Dermis blood vessel endothelial cell (primary cell): ENCODE data around the gene CD300A. TPM values are rescaled to one million over a fixed set of nuclear protein-coding genes. Genes with fewer than 3 reads are reported as not detected.

Experiments used
- DNase-seq: peaks from one replicate; pipeline ENCODE4 v3.0.0; 2010
- total RNA-seq: library from RNA; depleted of rRNA; stranded (reverse); fragments of >200 nt; gene quantifications from 2 replicates; pipeline ENCODE4 v1.2.3, GENCODE V29; 2014

The CD300A gene
- total RNA-seq, 1 donor from 2014 or later, result not detected

GRCh38 chr17:74522381-74523105 is 56.1 kb downstream of the CD300A start:
- no peak for DNase-seq

DNA sequence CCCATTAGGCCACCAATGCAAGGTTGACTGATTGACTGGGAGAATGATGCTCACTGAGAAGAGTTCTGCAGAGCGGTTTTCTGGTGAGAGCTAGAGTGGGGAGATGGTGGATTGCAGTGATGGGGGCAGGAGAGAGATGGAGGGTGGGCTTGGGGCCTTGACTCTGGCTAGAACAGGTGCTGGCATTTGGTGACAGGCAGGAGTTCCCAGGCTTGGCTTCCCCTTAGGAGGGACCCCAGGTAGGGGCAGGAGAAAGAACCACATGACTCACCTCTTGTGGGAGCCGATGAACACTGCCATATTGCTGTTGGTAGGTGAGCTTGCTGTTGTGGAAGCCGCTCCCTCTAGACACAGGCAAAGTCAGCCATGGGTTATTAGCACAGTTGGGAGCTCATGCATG is 56.9 kb downstream of the CD300A start:
- DNase-seq, result no peak

DNA sequence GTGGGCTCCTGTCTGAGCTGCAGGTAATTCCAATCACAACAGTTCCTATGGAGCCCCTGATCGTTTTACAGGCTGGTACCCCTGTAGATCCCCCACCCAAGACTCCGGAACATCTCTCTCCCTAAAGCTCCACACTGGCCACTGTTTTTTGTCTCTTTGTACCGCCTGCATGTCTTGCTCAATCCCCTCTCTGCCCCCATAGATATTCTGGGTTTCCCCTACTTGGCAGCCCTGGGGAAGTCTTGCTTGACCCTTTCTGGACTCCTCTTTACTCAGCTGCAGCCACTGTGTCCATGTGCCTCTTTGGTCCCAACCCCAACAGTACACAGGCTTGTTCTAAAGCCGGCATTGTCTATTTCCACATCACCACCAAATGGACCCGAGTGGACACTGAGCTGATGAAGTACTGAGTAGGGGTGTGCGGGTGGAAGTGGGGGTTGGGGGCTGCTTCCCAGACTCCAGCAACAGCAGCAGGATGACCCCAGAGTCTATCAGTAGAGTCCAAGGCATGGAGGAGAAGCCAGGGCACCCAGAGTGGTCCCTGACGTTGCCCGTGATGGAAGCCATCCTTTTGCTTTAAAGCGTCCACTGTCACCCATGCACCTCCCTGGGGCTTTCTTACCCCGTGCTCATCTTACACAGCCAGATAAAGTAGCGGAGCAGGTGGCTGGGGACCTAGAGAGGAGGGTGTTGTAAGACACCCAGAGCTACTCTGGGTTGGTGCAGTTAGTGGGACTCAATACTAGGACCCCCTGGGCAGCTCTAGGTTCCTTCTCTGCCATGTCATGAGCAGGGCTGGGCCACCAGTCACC is 58.4 kb downstream of the CD300A start:
- DNase-seq, result no peak

DNA sequence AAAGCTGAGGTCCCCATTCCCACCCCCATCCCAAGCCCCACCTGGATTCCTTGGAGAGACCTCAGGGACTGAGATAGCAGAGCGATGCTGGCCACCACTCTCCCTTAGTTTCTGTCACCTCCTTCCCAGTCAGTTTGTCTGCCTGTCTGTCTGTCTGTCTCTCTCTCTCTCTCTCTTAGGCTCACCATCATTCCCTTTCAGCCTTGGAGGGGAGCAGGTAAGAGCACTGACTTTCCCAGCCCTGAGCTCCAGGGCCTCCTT is 59.0 kb downstream of the CD300A start:
- DNase-seq, result no peak

- DNase-seq, result no peak
Observed at GRCh38 chr17:74525781-74526288, 59.4 kb downstream of the CD300A start.

- no peak for DNase-seq
Observed at GRCh38 chr17:74526681-74527080, 60.2 kb downstream of the CD300A start.

DNA sequence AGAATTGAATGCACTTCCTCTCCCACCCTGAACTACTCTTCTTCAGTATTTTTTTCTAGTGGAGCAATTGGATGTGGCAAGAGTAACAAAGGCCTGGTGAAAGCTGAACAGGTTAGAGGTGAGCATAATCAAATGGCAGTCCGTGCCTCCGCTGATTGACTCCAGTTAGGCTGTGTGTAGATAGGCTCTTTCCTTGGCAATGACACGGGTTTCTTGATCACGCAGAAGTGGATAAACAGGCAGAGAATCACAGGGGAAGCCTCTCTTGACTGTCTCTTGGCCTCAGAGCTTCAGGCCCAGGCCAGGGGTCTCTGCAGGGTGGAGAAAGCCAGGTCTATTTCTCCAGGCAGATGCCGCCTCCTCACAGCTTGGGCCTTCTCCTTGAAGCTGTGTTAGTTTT is 60.6 kb downstream of the CD300A start:
- no peak for DNase-seq

- DNase-seq, result no peak
Observed at GRCh38 chr17:74527756-74528155, 61.3 kb downstream of the CD300A start.

DNA sequence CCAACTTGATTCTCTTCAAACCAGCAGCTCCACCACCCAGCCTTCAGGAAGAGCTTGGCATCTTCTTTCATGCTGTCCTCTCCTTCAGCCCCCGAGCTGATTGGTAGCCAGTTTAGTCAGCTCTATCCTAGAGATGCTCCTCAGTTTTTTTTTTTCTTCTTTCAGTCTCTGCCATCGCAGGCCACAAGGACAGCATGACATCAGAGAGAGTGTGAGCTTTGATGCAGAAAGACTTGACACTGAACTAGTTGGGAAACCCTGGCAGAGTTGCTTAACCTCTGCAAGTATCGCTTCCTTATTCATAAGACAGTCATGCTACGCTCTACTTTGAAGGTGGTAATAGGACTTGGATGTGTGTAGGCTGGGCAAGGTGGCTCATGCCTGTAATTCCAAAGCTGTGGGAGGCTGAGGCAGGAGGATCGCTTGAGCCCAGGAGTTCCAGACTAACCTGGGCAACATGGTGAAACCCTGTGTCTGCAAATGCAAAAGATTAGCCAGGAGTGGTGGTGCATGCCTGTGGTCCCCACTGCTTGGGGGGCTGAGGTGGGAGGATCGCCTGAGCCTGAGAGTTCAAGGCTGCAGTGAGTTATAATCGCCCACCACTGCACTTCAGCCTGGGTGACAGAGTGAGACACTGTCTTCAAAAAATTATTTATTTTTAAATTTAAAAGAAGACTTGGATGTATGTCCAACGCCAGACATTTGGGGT is 62.2 kb downstream of the CD300A start:
- no peak for DNase-seq

DNA sequence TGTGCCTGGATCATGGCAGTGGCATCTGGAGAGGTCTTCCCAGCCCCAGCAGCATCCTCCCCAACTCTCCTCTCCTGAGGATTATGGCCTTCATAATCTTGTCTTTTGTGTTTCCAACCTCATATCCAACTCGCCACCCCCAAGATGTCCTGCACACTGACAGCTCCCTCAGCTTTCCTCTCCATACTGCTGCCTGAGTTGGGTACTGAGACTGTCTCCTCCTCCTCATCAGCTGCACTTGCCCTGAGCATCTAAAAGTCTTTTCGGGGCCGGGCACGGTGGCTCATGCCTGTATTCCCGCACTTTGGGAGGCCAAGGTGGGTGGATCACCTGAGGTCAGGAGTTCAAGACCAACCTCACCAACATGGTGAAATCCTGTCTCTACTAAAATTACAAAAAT is 62.8 kb downstream of the CD300A start:
- no peak for DNase-seq

- DNase-seq, result no peak
Observed at GRCh38 chr17:74530831-74531150, 64.4 kb downstream of the CD300A start.

DNA sequence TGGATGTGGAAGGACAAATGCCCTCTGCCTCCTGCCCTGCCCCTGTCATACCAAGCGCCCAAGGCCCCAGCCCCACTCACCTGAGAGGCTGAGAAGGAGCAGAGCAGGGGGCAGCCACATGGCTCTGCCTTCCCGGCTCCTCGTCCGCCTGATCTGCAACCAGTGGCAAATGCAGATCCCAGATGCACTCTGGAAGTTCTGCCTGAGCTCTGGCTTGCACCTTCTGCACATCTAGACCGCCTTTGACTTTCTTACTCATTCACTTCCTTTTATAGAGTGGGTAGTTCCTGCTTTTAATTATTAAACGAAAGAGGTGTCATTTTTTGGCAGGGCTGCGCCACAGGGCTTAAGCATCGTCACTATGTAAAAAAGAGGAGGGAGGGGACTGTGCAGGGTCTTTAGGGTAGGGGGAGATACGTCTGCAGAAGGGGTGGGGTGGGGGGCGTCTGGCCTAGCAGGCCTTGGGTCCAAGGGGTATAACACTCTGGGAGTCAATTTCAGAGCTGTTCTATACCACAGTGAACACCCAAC is 64.9 kb downstream of the CD300A start, which contains the start of gene CD300LB:
TSS of gene CD300LB (minus strand) at position 245 of the 531 bp plus-strand sequence. CDS start at position 120, 125 bp downstream.
- no peak for DNase-seq

- no peak for DNase-seq
Observed at GRCh38 chr17:74532115-74532514, 65.7 kb downstream of the CD300A start.

Other genes starting within 250 kb of the CD300A start
- not detected in 2 replicates for gene DNAI2, start 192.4 kb upstream of the CD300A start, total RNA-seq
- 6.4 and 16.3 TPM in 2 replicates for gene KIF19, start 140.4 kb upstream of the CD300A start, total RNA-seq
- gene BTBD17, start 104.8 kb upstream of the CD300A start, total RNA-seq, result 0.17 TPM in 1 of 2 replicates, not detected in the other
- 0.09 and 0.68 TPM in 2 replicates for gene GPR142, start 99.1 kb upstream of the CD300A start, total RNA-seq
- gene GPRC5C, start 34.5 kb upstream of the CD300A start, total RNA-seq, result 1.8 and 2.0 TPM in 2 replicates
- gene CD300LB, start 64.8 kb downstream of the CD300A start, total RNA-seq, result not detected in 2 replicates
- gene CD300C, start 79.5 kb downstream of the CD300A start, total RNA-seq, result not detected in 2 replicates
- gene CD300H, start 100.9 kb downstream of the CD300A start, total RNA-seq, result not detected in 2 replicates
- gene CD300LD, start 125.6 kb downstream of the CD300A start, total RNA-seq, result not detected in 2 replicates
- not detected in 2 replicates for gene CD300E, start 157.1 kb downstream of the CD300A start, total RNA-seq
- not detected in 2 replicates for gene CD300LF, start 246.3 kb downstream of the CD300A start, total RNA-seq